Lower leg skin (tissue), 3 donors: Measurements from ENCODE around the gene FOXN1.

Source experiments
- CTCF ChIP-seq, 3 donors: fragments of 450-650 bp; IDR thresholded peaks; one replicate each; pipeline ENCODE4 v1.5.1; 2016; ENCODE audit warnings: antibody characterized with exemption in 3 of 3, mild to moderate bottlenecking in 3 of 3, moderate library complexity in 2 of 3
- POLR2A ChIP-seq, 2 donors: fragments of 450-650 bp; IDR thresholded peaks; one replicate each; pipeline ENCODE4 v1.6.1; 2016 to 2017; ENCODE audit warnings: antibody characterized with exemption in 2 of 2, mild to moderate bottlenecking in 1 of 2, moderate library complexity in 1 of 2

- TF ChIP-seq CTCF (IDR thresholded peaks at IDR 0.05) (no peak), POLR2A (IDR thresholded peaks at IDR 0.05) (no peak)
Observed at GRCh38 chr17:28536532-28537218, 30.5 kb downstream of the FOXN1 start.
